Chondrocyte (in vitro differentiated cells): Measurements from ENCODE around the gene NPAS3. TPM values are rescaled to one million over a fixed set of nuclear protein-coding genes. Genes with fewer than 3 reads are reported as not detected.

ENCODE experiments used
- DNase-seq: peaks from one replicate; pipeline ENCODE4 v3.0.0; 2021; ENCODE audit warnings: mixed read lengths, low spot score
- H3K27ac Mint-ChIP-seq: one replicate; pipeline ENCODE4 v1.8.0; 2021; ENCODE audit warnings: mild to moderate bottlenecking, moderate library complexity, mixed read lengths; ENCODE audit not compliant: unreplicated experiment
- H3K27me3 Mint-ChIP-seq: 2 replicates; pipeline ENCODE4 v1.8.0; 2021; ENCODE audit warnings: low read depth, mixed read lengths
- H3K36me3 Mint-ChIP-seq: 2 replicates; pipeline ENCODE4 v1.8.0; 2021; ENCODE audit warnings: low read depth, mixed read lengths
- H3K4me1 Mint-ChIP-seq: 2 replicates; pipeline ENCODE4 v1.8.0; 2021; ENCODE audit warnings: low read depth, mild to moderate bottlenecking, mixed read lengths
- H3K4me3 Mint-ChIP-seq: one replicate; pipeline ENCODE4 v1.8.0; 2021; ENCODE audit warnings: mild to moderate bottlenecking, moderate library complexity, mixed read lengths; ENCODE audit not compliant: unreplicated experiment
- H3K9me3 Mint-ChIP-seq: 2 replicates; pipeline ENCODE4 v1.8.0; 2021; ENCODE audit warnings: low read depth, mixed read lengths
- total RNA-seq: library from RNA; stranded (reverse); gene quantifications from 3 replicates; pipeline ENCODE4 v1.2.1, GENCODE V29; 2021
- TF ChIP-seq, protein P1 (sequence below): fragments of 200-600 bp; sonication (generic); IDR thresholded peaks from 2 replicates; pipeline ENCODE4 v1.5.0; 2021; ENCODE audit warnings: antibody characterized with exemption, mild to moderate bottlenecking, moderate library complexity

The NPAS3 gene
- total RNA-seq, 1 donor from 2014 or later = 2.6 TPM

DNA sequence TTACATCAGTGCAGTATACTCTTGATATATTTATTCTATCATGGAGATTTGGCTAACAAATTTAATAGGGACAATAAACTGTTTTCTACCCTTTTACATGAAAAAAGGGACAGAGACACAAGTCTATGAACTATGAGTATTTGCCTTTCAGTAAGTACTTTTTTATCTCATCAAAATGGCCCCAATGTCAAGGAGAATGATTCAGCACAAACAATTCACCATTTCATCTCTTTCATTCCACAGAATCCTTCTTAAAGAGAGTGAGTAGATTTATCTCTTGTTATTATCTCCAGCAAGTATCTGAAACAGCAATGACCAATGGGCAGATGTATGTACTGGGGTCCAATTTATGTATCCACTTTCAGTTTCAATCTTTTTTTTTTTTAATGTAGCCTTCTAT is 447.5 kb downstream of the NPAS3 start:
- Mint-ChIP-seq H3K36me3 (no peaks in the 10 kb centered on the region), H3K4me3 (no peak overlapping the region), H3K4me1 (peaks cover 14% of the 10 kb centered on the region), H3K27ac (no peak overlapping the region), H3K27me3 (no peaks in the 10 kb centered on the region), H3K9me3 (no peaks in the 10 kb centered on the region)
- DNase-seq = no peak
- TF ChIP-seq, protein P1, sequence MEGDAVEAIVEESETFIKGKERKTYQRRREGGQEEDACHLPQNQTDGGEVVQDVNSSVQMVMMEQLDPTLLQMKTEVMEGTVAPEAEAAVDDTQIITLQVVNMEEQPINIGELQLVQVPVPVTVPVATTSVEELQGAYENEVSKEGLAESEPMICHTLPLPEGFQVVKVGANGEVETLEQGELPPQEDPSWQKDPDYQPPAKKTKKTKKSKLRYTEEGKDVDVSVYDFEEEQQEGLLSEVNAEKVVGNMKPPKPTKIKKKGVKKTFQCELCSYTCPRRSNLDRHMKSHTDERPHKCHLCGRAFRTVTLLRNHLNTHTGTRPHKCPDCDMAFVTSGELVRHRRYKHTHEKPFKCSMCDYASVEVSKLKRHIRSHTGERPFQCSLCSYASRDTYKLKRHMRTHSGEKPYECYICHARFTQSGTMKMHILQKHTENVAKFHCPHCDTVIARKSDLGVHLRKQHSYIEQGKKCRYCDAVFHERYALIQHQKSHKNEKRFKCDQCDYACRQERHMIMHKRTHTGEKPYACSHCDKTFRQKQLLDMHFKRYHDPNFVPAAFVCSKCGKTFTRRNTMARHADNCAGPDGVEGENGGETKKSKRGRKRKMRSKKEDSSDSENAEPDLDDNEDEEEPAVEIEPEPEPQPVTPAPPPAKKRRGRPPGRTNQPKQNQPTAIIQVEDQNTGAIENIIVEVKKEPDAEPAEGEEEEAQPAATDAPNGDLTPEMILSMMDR = no peak

DNA sequence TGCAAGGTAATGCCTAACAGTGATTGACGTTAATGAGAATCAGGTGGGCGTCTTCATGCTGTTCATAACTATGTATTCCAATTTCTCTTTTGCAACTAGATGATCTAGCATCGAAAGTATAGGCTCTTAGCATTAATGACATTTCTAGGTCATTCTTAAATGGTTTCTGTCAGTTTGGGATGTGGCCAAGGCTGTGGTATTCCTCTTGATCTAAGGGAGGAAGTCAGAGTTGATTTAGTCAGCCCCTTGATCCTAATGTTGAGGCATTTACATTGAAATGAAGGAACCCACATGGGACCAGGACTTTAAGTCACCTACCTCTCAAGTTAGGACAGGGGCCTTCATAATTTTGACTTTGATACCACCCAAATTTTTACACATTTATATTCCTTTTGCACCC is 448.1 kb downstream of the NPAS3 start:
- Mint-ChIP-seq H3K9me3 (no peaks in the 10 kb centered on the region), H3K27me3 (no peaks in the 10 kb centered on the region), H3K36me3 (no peaks in the 10 kb centered on the region), H3K4me1 (peaks cover 12% of the 10 kb centered on the region), H3K27ac (no peak overlapping the region), H3K4me3 (no peak overlapping the region)
- no peak for DNase-seq
- TF ChIP-seq, protein P1 = no peak

DNA sequence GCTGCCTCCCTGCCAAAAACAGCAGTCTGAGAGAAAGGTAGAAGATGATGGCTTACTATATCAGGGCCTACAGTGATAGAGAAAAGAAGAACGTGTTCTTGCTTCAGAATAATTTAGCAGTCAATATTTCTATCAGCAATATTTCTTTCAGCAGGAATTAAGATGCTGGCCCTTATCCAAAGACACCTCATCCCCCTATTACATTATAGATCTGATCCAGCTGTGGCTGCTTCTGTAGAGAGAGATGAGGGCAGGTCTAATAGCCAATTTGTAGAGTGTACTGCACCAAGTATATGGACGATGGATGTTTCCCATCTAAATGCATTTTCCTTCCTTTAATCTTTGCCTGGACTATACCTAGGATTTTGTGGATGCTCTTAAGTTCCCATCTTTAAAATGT is 451.7 kb downstream of the NPAS3 start:
- Mint-ChIP-seq H3K27me3 (no peaks in the 10 kb centered on the region), H3K9me3 (no peaks in the 10 kb centered on the region), H3K27ac (no peak overlapping the region), H3K4me3 (no peak overlapping the region), H3K36me3 (no peaks in the 10 kb centered on the region), H3K4me1 (peaks cover 23% of the 10 kb centered on the region)
- TF ChIP-seq, protein P1 = no peak
- DNase-seq = no peak

DNA sequence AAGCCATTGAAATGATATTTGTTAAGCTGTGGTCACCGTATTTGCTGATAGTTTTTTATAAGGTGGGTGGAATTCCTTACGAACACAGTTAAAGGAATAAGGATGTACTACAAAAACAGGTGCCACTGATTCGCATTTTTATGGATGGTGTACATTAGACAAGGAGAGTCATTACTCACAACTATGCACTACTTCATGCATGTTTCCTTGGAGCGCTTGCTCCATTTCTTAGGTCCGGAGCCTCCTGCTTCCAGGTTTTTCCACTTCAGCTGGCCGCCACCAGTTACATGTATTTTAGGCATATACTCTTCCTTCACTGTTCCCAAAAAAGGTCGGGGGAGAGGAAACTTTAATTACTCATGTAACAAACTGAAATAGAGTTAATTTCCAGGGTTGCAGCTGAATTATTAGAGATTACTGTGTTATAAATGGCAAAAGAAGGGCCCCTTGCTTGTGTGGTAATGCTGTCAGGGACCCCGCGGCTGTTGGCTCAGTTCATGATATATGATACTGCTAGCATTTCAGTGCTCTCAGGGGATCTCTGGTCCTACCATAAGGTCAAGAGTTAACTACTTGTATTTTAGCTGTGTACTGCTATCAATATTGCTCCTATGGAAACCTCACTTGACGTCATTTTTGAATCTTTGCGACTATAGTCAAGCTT is 454.7 kb downstream of the NPAS3 start:
- DNase-seq = no peak
- Mint-ChIP-seq H3K9me3 (no peaks in the 10 kb centered on the region), H3K4me1 (peaks cover 19% of the 10 kb centered on the region), H3K4me3 (no peak overlapping the region), H3K27me3 (no peaks in the 10 kb centered on the region), H3K36me3 (no peaks in the 10 kb centered on the region), H3K27ac (no peak overlapping the region)
- TF ChIP-seq, protein P1 = no peak

DNA sequence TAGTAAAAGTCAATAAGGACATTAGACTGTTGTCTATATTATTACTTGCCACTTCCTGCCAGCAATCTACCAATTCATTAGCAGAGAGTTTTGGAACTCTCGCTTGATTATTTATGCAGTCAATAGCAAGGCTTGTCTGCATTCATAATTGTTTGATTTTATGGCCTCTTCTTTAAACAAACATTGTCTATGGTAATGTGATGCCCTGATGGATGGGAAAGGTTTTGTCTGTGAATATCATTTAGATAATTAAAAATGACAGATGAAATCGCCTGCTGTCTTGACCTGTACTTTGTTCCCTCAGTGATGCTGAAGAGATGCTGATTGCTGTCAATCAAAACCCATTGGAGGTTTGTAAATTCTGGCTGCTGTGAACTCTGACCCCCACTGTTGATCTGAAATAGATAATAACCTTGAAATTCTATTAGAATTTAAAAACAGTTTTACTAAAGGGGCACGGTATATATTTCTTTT is 455.3 kb downstream of the NPAS3 start:
- TF ChIP-seq, protein P1 = no peak
- H3K27me3 Mint-ChIP-seq = no peaks in the 10 kb centered on the region
- no peaks in the 10 kb centered on the region for H3K9me3 Mint-ChIP-seq

More for the DNA sequence above, 455.3 kb downstream of the NPAS3 start:
- no peak for DNase-seq
- no peak overlapping the region for H3K27ac Mint-ChIP-seq
- no peak overlapping the region for H3K4me3 Mint-ChIP-seq
- H3K36me3 Mint-ChIP-seq = no peaks in the 10 kb centered on the region
- H3K4me1 Mint-ChIP-seq = peaks cover 19% of the 10 kb centered on the region
